ENCODE measurements around the gene DOP1A.
"Not testable (repeated sequence)": the region's sequence is repeated elsewhere in the genome, so short reads cannot be mapped to it uniquely, and the experiment has no call there.

The DOP1A gene

GRCh38 chr6:83155794-83156193 lies 88.3 kb downstream of the DOP1A start:
- DNase-seq (ENCODE audit: low read depth): no peak

- no peak for DNase-seq (ENCODE audit: low read depth)
These were observed 92.7 kb downstream of the DOP1A start for GRCh38 chr6:83160167-83160566.

- DNase-seq (ENCODE audit: low read depth): no peak
These were observed 100.3 kb downstream of the DOP1A start for GRCh38 chr6:83167726-83168278.

GRCh38 chr6:83168556-83168955 lies 101.1 kb downstream of the DOP1A start:
- no peak for DNase-seq (ENCODE audit: low read depth)

GRCh38 chr6:83169106-83169505 lies 101.6 kb downstream of the DOP1A start:
- no peak for DNase-seq (ENCODE audit: low read depth)

GRCh38 chr6:83169511-83169910 lies 102.0 kb downstream of the DOP1A start:
- DNase-seq (ENCODE audit: low read depth): no peak

- no peak for DNase-seq (ENCODE audit: low read depth)
These were observed 108.8 kb downstream of the DOP1A start for GRCh38 chr6:83176246-83176645.

- no peak for DNase-seq (ENCODE audit: low read depth)
These were observed 113.0 kb downstream of the DOP1A start for GRCh38 chr6:83180426-83180950.

GRCh38 chr6:83182114-83182513 lies 114.6 kb downstream of the DOP1A start:
- no peak for DNase-seq (ENCODE audit: low read depth)

- no peak for DNase-seq (ENCODE audit: low read depth)
These were observed 115.8 kb downstream of the DOP1A start for GRCh38 chr6:83183082-83183828.

GRCh38 chr6:83185096-83185495 lies 117.6 kb downstream of the DOP1A start:
- no peak for DNase-seq (ENCODE audit: low read depth)

GRCh38 chr6:83188501-83188900 lies 121.0 kb downstream of the DOP1A start:
- no peak for DNase-seq (ENCODE audit: low read depth)

GRCh38 chr6:83190626-83191025 lies 123.2 kb downstream of the DOP1A start:
- DNase-seq (ENCODE audit: low read depth): no peak

GRCh38 chr6:83191974-83192373 lies 124.5 kb downstream of the DOP1A start:
- DNase-seq (ENCODE audit: low read depth): not testable (repeated sequence)

- no peak for DNase-seq (ENCODE audit: low read depth)
These were observed 125.0 kb downstream of the DOP1A start for GRCh38 chr6:83192456-83192855.

- DNase-seq (ENCODE audit: low read depth): peak; percentile 87
These were observed 125.6 kb downstream of the DOP1A start, which contains the start of the genes PGM3 and RWDD2A for GRCh38 chr6:83192871-83193746. Gene PGM3 (minus strand): TSS chr6:83193265. CDS start chr6:83191012, 2,253 bp downstream. Gene RWDD2A (plus strand): TSS chr6:83193357. CDS start chr6:83194452, 1,095 bp downstream.

GRCh38 chr6:83193747-83194566 lies 126.5 kb downstream of the DOP1A start:
- DNase-seq (ENCODE audit: low read depth): no peak

GRCh38 chr6:83198486-83199172 lies 131.2 kb downstream of the DOP1A start:
- DNase-seq (ENCODE audit: low read depth): no peak

GRCh38 chr6:83199173-83199862 lies 131.8 kb downstream of the DOP1A start:
- DNase-seq (ENCODE audit: low read depth): no peak

GRCh38 chr6:83199863-83200225 lies 132.4 kb downstream of the DOP1A start:
- DNase-seq (ENCODE audit: low read depth): no peak
